GM12865 (cell line): ENCODE results near the gene ZBTB7B.

ENCODE experiments used
- DNase-seq: peaks from one replicate; pipeline ENCODE4 v3.0.0; 2010; ENCODE audit warnings: low read depth
- H3K4me3 ChIP-seq: 2 replicates; pipeline ENCODE4 v1.5.1; 2011; ENCODE audit warnings: mild to moderate bottlenecking, low read depth, low read length, control low read depth
- TF ChIP-seq, protein P1 (sequence below): IDR thresholded peaks from 2 replicates; pipeline ENCODE4 v1.5.1; 2011; ENCODE audit warnings: low read length, control low read depth, low read depth, inconsistent platforms; ENCODE audit not compliant: insufficient read depth; ENCODE audit errors: missing control alignments

ZBTB7B gene

GRCh38 chr1:155010211-155010918 is 7.8 kb downstream of the ZBTB7B start:
- no peak overlapping the region for H3K4me3 ChIP-seq
- DNase-seq, result no peak
- TF ChIP-seq, protein P1, sequence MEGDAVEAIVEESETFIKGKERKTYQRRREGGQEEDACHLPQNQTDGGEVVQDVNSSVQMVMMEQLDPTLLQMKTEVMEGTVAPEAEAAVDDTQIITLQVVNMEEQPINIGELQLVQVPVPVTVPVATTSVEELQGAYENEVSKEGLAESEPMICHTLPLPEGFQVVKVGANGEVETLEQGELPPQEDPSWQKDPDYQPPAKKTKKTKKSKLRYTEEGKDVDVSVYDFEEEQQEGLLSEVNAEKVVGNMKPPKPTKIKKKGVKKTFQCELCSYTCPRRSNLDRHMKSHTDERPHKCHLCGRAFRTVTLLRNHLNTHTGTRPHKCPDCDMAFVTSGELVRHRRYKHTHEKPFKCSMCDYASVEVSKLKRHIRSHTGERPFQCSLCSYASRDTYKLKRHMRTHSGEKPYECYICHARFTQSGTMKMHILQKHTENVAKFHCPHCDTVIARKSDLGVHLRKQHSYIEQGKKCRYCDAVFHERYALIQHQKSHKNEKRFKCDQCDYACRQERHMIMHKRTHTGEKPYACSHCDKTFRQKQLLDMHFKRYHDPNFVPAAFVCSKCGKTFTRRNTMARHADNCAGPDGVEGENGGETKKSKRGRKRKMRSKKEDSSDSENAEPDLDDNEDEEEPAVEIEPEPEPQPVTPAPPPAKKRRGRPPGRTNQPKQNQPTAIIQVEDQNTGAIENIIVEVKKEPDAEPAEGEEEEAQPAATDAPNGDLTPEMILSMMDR, result no peak

GRCh38 chr1:155011004-155011416 is 8.4 kb downstream of the ZBTB7B start:
- no peak for DNase-seq
- TF ChIP-seq, protein P1, result no peak
- H3K4me3 ChIP-seq, result no peak overlapping the region

DNA sequence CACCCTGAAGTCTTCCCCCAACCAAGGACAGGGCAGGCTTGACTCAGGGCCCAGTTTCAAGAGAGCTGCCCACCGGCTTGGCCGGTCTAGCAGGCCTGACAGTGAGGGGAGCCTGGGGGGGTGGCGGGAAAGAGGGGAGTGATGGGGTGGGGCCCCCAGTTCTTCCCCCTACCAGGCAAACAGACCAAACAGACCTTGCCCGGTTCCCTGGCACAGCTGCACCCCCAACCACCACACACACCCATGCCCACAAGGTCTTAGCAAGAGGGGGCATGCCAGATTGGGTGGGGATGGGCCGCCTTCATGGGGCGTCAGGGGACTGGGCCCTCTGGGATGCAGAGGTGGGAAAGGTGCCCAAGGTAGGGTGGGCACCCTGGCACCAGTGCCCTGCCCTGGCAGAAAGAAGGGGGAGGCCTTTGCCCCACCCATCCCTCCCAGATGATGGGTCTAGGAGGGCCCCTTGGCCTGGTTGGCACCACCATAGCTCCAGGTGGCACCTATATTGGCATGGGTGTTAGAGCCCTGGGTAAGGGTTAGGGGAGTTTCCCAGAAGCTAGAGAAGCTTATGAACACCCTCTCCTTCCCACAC is 8.9 kb downstream of the ZBTB7B start:
- no peak for DNase-seq
- TF ChIP-seq, protein P1, result no peak
- no peak overlapping the region for H3K4me3 ChIP-seq

DNA sequence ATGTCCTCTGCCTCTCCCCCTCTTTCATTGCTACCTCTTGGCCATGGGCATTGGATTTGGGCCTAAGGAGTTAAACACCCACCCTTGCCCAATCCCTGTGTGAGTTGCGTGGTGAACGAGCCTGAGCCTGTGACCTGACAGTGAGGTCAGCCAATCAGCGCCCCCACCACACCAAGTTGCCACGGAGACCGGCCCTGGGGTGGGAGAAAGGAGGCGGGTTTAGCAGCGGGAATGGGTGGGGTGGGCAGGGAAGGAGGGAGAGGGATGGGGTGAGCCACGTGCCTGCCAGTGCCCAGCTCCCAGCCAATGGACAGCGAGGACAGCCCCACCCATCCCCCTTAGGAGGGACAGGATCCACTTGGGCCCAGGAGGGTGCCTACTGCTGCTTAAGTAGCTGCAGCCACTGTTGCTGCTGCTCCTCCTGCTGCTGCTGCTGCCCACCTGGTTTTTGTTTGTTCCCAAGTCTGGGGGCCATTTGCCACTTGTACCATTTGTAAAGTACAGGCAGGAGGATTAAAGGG is 9.5 kb downstream of the ZBTB7B start:
- no peak for DNase-seq
- no peak overlapping the region for H3K4me3 ChIP-seq
- TF ChIP-seq, protein P1, result no peak

GRCh38 chr1:155012776-155013602 is 10.4 kb downstream of the ZBTB7B start:
- TF ChIP-seq, protein P1, result no peak
- H3K4me3 ChIP-seq, result no peak overlapping the region

GRCh38 chr1:155013632-155014031 is 11.0 kb downstream of the ZBTB7B start:
- TF ChIP-seq, protein P1, result no peak
- H3K4me3 ChIP-seq, result no peak overlapping the region
- no peak for DNase-seq

More at GRCh38 chr1:155012776-155013602, 10.4 kb downstream of the ZBTB7B start:
- DNase-seq, result no peak
